Hematopoietic multipotent progenitor cell treated with erythropoietin and hydrocortisone succinate and interleukin-3 and kit ligand, for 8 days (in vitro differentiated cells): ENCODE measurements around the gene LYPD1.

Source experiments
- DNase-seq: peaks from one replicate; pipeline ENCODE4 v3.0.0-alpha.2; 2015

The LYPD1 gene

DNA sequence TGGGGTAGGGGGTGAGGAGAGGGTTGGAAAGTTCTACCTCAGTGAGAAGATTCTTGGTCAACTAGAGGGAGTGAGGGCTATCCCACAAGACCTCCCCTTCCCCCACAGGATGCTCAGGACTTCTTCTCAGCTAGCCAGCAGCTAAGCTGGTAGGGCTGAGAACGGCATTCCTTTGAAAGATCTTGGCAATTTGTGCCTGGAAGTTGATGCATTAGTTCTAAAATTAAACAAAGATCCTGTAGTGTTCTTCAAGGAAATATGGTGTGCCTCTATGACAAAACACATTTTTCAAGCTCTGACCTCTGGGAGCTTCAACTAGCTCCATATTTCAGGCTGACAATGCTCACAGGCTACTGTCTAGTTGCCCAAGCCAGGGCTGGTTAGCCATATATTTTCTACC lies 2.3 kb downstream of the LYPD1 start:
- no peak for DNase-seq

- no peak for DNase-seq
These were observed 4.4 kb downstream of the LYPD1 start for GRCh38 chr2:132665401-132666140.

DNA sequence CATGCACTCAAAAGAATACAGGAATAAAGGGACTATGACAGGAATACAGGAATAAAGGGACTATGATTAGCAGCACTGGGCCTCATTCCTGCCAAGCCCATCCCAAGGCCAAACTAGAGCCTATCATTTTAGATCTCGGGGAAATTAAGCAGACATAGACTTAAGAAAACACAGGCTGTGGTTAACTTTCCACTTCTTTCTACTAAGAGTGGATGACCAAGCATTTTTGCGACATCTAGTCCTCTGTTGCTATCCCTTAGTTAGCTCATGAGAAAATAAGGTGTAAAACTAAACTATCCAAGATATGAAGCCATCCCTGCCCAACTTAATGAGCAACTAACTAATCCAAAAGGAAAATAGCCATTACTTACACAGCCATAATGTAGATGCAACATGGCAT lies 5.9 kb downstream of the LYPD1 start:
- no peak for DNase-seq

DNA sequence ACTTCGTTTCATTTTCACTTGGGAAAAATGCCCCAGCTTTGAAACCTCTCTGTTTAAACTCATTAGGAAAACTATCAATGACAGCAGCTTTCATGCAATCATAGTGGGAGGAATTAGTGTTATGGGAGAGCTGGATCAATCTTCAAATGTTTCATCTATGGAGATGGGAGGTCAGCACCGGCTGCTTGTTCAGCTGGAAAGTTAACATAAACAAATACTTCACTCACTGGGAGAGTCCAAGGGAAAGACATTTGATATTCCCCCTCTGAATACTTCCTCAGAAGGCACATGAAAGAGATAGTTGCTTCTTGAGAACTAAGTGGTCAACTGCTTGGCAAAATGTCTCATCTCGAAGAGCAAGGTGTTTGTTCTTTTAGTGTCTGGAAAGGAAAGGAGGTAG lies 7.3 kb downstream of the LYPD1 start:
- no peak for DNase-seq

- DNase-seq = no peak
These were observed 10.7 kb downstream of the LYPD1 start for GRCh38 chr2:132659331-132659730.

- no peak for DNase-seq
These were observed 13.6 kb downstream of the LYPD1 start for GRCh38 chr2:132656266-132656975.

GRCh38 chr2:132654968-132655367 lies 15.0 kb downstream of the LYPD1 start:
- no peak for DNase-seq

- DNase-seq = no peak
These were observed 15.7 kb downstream of the LYPD1 start for GRCh38 chr2:132654335-132654734.

- no peak for DNase-seq
These were observed 17.5 kb downstream of the LYPD1 start for GRCh38 chr2:132652474-132652873.

GRCh38 chr2:132651115-132652045 lies 18.6 kb downstream of the LYPD1 start:
- DNase-seq = peak; percentile 4

- DNase-seq = no peak
These were observed 23.4 kb downstream of the LYPD1 start for GRCh38 chr2:132646540-132647108.

GRCh38 chr2:132645722-132646539 lies 24.1 kb downstream of the LYPD1 start:
- DNase-seq = no peak

DNA sequence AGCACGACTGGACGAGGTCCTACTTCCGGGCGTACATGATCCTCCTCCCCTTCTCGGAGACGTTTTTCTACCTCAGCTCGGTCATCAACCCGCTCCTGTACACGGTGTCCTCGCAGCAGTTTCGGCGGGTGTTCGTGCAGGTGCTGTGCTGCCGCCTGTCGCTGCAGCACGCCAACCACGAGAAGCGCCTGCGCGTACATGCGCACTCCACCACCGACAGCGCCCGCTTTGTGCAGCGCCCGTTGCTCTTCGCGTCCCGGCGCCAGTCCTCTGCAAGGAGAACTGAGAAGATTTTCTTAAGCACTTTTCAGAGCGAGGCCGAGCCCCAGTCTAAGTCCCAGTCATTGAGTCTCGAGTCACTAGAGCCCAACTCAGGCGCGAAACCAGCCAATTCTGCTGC lies 24.8 kb downstream of the LYPD1 start:
- no peak for DNase-seq

DNA sequence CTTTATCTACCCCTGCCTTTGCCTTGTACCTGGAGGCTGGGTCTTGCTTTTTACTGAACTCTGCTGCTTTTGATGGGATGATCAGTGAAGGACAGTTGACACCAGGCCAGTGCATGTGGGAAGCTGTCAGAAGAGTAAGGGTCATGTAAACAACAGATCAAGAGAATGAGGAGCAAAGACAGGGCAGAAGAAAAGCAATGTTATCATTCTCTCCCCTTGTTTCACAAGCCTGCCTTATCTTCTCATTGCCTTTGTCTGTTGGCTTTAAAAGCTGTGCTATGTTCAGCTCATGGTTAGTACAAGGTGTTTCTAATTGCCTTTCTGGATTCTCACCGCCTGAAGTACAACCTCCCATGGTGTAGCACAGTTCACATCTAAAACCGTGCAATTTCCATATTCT lies 27.6 kb downstream of the LYPD1 start:
- DNase-seq = no peak

DNA sequence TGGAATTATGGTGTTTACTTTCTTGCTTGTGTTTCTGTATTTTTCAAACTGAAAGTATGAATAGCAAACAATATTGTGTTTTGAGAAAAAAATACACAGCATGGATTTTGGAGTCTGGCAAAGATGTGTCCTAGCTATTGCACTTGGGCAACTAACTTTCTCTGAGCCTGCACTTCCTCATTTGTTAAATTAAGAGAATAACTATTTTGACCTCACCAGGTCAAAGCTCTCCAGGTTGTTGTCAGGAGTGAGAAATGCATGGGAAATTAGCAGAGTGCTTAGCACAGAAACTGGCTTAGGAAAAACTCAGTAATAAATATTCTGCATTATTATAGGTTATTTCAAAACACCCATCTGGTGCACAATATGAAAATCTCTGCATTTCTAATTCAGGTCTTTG lies 28.2 kb downstream of the LYPD1 start:
- no peak for DNase-seq

DNA sequence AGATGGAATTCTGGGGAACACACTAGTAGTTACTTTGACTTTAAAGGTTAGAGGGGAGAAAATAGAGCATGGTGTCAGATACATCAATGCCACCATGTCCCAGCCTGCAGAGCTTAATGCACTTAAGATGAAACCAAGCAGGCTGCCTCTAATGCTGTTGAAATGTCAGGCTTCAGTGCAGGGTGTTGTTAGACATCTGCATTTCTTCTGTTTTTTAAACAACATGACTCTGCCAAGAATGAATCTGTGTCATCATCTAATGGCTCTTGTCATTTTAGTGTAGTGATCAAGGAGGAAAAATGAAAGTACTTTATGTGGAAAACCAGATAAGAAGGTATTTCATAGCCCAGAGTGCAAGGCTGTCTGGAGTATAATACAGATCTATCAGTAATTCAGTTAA lies 29.9 kb downstream of the LYPD1 start:
- no peak for DNase-seq

- DNase-seq = no peak
These were observed 31.5 kb downstream of the LYPD1 start for GRCh38 chr2:132638313-132639040.

- DNase-seq = no peak
These were observed 33.7 kb downstream of the LYPD1 start for GRCh38 chr2:132636346-132636745.

DNA sequence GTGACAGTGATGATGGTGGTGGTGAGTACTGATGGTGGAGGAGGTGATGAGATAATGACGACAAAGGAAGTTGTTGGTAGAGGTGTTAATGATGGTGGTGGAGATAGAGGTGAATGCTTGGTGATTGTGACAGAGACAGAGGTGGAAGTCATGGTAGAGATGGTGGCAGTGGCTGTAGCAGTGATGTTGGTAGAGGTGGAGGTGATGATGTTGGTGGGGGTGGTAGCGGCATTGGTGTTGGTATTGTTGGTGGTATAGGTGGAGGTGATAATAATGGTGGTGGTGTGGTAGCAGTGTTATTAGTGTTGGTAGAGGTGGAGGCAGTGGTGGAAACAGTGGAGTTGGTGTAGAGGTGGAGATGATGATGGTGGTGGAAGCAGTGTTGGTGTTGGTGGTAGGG lies 36.4 kb downstream of the LYPD1 start:
- no peak for DNase-seq

DNA sequence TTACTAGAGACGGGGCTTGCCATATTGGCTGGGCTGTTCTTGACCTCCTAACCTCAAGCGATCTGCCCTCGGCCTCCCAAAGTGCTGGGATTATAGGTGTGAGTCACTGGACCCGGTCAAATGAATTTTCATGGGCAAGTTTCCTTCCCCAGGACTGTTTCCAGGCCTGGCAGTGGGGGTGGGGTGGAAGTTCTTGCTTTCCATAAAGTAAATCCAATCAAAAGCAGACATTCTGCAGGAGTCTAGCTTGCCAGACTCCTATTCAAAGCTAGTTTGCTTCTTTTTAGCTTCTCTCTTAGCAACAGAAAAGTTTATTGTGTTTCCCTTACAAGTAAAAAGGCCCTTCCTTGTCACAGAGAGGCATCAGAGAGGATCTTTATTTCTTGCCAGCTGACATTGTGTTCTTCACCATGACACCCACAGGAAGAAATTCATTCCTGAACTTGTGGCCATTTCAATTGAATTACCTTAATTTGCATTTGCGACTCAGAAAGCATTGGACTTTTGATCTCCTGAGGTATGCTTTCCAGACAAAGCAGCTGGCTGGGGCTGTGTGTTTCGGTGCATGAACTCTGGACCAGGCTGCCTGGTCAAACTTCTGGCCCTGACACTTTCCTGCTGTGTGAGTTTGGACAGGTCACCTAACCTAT lies 37.9 kb downstream of the LYPD1 start:
- no peak for DNase-seq

- DNase-seq = no peak
These were observed 42.5 kb downstream of the LYPD1 start for GRCh38 chr2:132627536-132627935.
